K562 (cell line): ENCODE measurements around the gene PRPS1L1. TPM values are rescaled to one million over a fixed set of nuclear protein-coding genes. Genes with fewer than 3 reads are reported as not detected.

ENCODE experiments used
- ATAC-seq: fragments of 200-7000 bp; cut with Tn5 transposase; 3 replicates; pipeline ENCODE4 v1.9.1; 2020; ENCODE audit warnings: moderate library complexity
- BruUV-seq: library from RNA; stranded (reverse); fragments of 400-500 nt; replicated peaks from 2 replicates; lab custom pipeline; 2021; lab: Mats Ljungman, UMichigan
- CTCF ChIA-PET: fragments of 300-600 bp; formaldehyde crosslinking; extraction: SDS; loops from one replicate; lab custom pipeline; 2021; ENCODE audit warnings: low intra/inter-chr PET ratio; lab: Yijun Ruan, JAX
- POLR2A ChIA-PET: fragments of 300-600, 350-650 bp; sonication (Branson Sonifier 250); formaldehyde crosslinking; extraction: SDS; loops from one replicate; lab custom pipeline; 2021; ENCODE audit warnings: antibody characterized with exemption, inconsistent platforms; lab: Yijun Ruan, JAX
- DNase-seq, 4 experiments: peaks; one replicate each; pipeline versions ENCODE4 v3.0.0 to v3.0.0-alpha.2; 2011 to 2018; ENCODE audit warnings: low spot score in 3 of 4, mixed read lengths in 3 of 4; ENCODE audit errors: extremely low read depth in 1 of 4
- FAIRE-seq: peaks from 2 replicates; lab custom pipeline; 2011; peaks lifted over from hg19 to GRCh38; lab: Jason Lieb, UNC
- H2AFZ ChIP-seq: 2 replicates; pipeline ENCODE4 v1.6.0; 2011; ENCODE audit warnings: low read depth, low read length, control low read depth, inconsistent platforms
- H3K27ac ChIP-seq: fragments of 200-600 bp; 3 replicates; pipeline ENCODE4 v1.8.0; 2011; ENCODE audit warnings: low read depth, mild to moderate bottlenecking, control low read depth, inconsistent platforms, low read length, moderate library complexity, mixed read lengths; ENCODE audit errors: extremely low read depth
- H3K27me3 ChIP-seq, 2 experiments: fragments of 300-600 bp in 1 of 2; 2 replicates in 1 of 2; 3 replicates in 1 of 2; pipeline versions ENCODE4 v1.6.0 to v1.8.0; 2011; ENCODE audit warnings: inconsistent platforms in 2 of 2, low read length in 2 of 2, mild to moderate bottlenecking in 1 of 2, mixed read lengths in 1 of 2, moderate library complexity in 1 of 2; ENCODE audit not compliant: control insufficient read depth in 2 of 2, insufficient read depth in 2 of 2
- H3K36me3 ChIP-seq: fragments of 300-600 bp; 3 replicates; pipeline ENCODE4 v1.8.0; 2011; ENCODE audit warnings: mild to moderate bottlenecking, low read length, inconsistent platforms; ENCODE audit not compliant: control insufficient read depth, insufficient read depth
- H3K4me1 ChIP-seq, 2 experiments: fragments of 200-600 bp in 1 of 2; replicated peaks in 1 of 2; 2 replicates in 1 of 2; 3 replicates in 1 of 2; pipeline versions ENCODE4 v1.5.1 to v1.8.0; 2011; ENCODE audit warnings: inconsistent platforms in 2 of 2, low read length in 2 of 2, mild to moderate bottlenecking in 1 of 2, mixed read lengths in 1 of 2, moderate library complexity in 1 of 2; ENCODE audit not compliant: control insufficient read depth in 2 of 2, insufficient read depth in 2 of 2
- H3K4me2 ChIP-seq: 2 replicates; pipeline ENCODE4 v1.6.1; 2011; ENCODE audit warnings: low read length, control low read depth, inconsistent platforms, mixed read lengths; ENCODE audit not compliant: insufficient read depth
- H3K4me3 ChIP-seq: fragments of 200-600 bp; sonication (generic), shearing (Covaris generic); 2 replicates; pipeline ENCODE4 v1.5.1; 2016; ENCODE audit warnings: control low read depth, inconsistent platforms
- H3K79me2 ChIP-seq: fragments of 200-600 bp; 3 replicates; pipeline ENCODE4 v1.8.0; 2011; ENCODE audit warnings: low read length, inconsistent platforms; ENCODE audit not compliant: control insufficient read depth, insufficient read depth
- H3K9ac ChIP-seq, 2 experiments: 2 replicates each; pipeline versions ENCODE4 v1.6.0 to v1.6.1; 2011; ENCODE audit warnings: low read depth in 2 of 2, low read length in 2 of 2, control low read depth in 1 of 2, inconsistent platforms in 1 of 2, mild to moderate bottlenecking in 1 of 2, mixed read lengths in 1 of 2; ENCODE audit not compliant: insufficient read depth in 1 of 2
- H3K9me1 ChIP-seq: one replicate; pipeline ENCODE4 v1.6.0; 2011; ENCODE audit warnings: inconsistent platforms, mild to moderate bottlenecking, low read length, moderate library complexity; ENCODE audit not compliant: control insufficient read depth, insufficient read depth
- H3K9me3 ChIP-seq: replicated peaks from 2 replicates; pipeline ENCODE4 v1.5.1; 2011; ENCODE audit warnings: low read depth, low read length, inconsistent platforms; ENCODE audit not compliant: control insufficient read depth, insufficient read depth
- H4K20me1 ChIP-seq: replicated peaks from 2 replicates; pipeline ENCODE4 v1.6.1; 2011; ENCODE audit warnings: low read length, inconsistent platforms, mixed read lengths; ENCODE audit not compliant: control insufficient read depth, insufficient read depth
- ARHGAP35 ChIP-seq: fragments of 450-650 bp; IDR thresholded peaks from 2 replicates; pipeline ENCODE4 v1.6.1; 2018; ENCODE audit not compliant: partially characterized antibody
- HNRNPH1 ChIP-seq: fragments of 200-400 bp; formaldehyde crosslinking; optimal IDR thresholded peaks from 2 replicates; pipeline ENCODE3; 2017; ENCODE audit warnings: low read depth, mild to moderate bottlenecking, low read length, moderate library complexity
- TCF7L2 ChIP-seq: fragments of 150-350 bp; IDR thresholded peaks from 2 replicates; pipeline ENCODE4 v1.6.1; 2016; ENCODE audit warnings: low read depth, mild to moderate bottlenecking, low read length, moderate library complexity
- TOE1 ChIP-seq, 2 experiments: fragments of 450-650 bp in 1 of 2; sonication (generic) in 1 of 2; formaldehyde crosslinking in 1 of 2; IDR thresholded peaks; 2 replicates each; pipeline versions ENCODE4 v1.7.1 to v1.8.0; 2016 to 2022; ENCODE audit warnings: borderline replicate concordance in 2 of 2, mild to moderate bottlenecking in 2 of 2, antibody characterized with exemption in 1 of 2, inconsistent platforms in 1 of 2, low read depth in 1 of 2, missing genetic modification reagents in 1 of 2, moderate library complexity in 1 of 2
- ZNF583 ChIP-seq: fragments of 250-450 bp; sonication (Bioruptor Pico); IDR thresholded peaks from 2 replicates; pipeline ENCODE4 v1.4.0; 2020
- in situ Hi-C: fragments of 300-500 bp; cut with MboI; formaldehyde crosslinking; loops from 4 replicates; pipeline ENCODE4 v1.15.0; 2018; ENCODE audit warnings: inconsistent platforms, mixed read lengths
- intact Hi-C: fragments of 100-400 bp; cut with micrococcal nuclease; formaldehyde crosslinking; loops from 2 replicates; pipeline ENCODE4 v1.14.2; 2022
- polyA plus RNA-seq, 8 experiments: library from polyadenylated mRNA; depleted of rRNA in 4 of 8; stranded (reverse) in 5 of 8; unstranded in 3 of 8; fragments of >200 nt; fragmentation: Nextera tagmentation in 2 of 8; fragmentation: Illumina TruSeq in 1 of 8; extraction: Ambion mirVana in 2 of 8; extraction: Trizol in 1 of 8; gene quantifications; 2 replicates each; pipeline versions ENCODE4 v1.2.1 to v1.2.3, GENCODE V29; 2011 to 2014; ENCODE audit warnings: inconsistent platforms in 1 of 8, missing spikeins in 1 of 8
- total RNA-seq, 7 experiments: library from RNA; depleted of rRNA in 6 of 7; stranded (reverse); fragments of >200 nt in 6 of 7; fragmentation: Illumina TruSeq in 2 of 7; extraction: Trizol in 2 of 7; gene quantifications; 2 replicates each; pipeline versions ENCODE4 v1.2.1 to v1.2.3, GENCODE V29; 2011 to 2021; ENCODE audit warnings: low replicate concordance in 1 of 7
- TF ChIP-seq, protein P1 (sequence below): fragments of 450-650 bp; formaldehyde crosslinking; IDR thresholded peaks from 2 replicates; pipeline ENCODE4 v1.4.0; 2020; ENCODE audit warnings: mild to moderate bottlenecking, moderate library complexity
- TF ChIP-seq, protein P2 (sequence below): fragments of 450-650 bp; formaldehyde crosslinking; IDR thresholded peaks from 2 replicates; pipeline ENCODE4 v1.4.0; 2020; ENCODE audit warnings: mild to moderate bottlenecking, moderate library complexity
- TF ChIP-seq, protein P3 (sequence below): fragments of 450-650 bp; IDR thresholded peaks from 2 replicates; pipeline ENCODE4 v1.6.1; 2018; ENCODE audit not compliant: partially characterized antibody

The PRPS1L1 gene
- total and polyA plus RNA-seq, 9 of the 15 experiments (the other 6 are each of a cell fraction or from before 2014, with no cell fraction given), result 0.07 to 0.10 (median 0.08) TPM; not detected in 6

DNA sequence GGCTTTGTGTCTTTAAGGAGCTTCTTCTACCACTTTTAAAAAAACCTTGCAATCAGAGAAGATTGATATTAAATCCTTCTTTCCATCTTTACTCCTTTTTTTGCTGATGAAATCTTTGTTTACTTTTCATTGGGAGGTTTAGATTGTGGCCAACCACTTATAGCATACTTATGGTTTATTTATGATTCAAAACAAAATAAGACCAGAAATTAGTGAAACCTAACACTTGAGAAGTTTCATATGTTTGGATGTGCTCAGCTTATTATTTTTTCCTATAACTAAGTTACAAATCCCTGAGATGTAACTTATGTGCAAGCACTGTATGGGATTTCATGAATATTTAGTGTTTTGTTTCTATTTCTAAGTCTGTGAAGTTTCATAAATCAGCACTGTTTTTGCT is 13.5 kb upstream of the PRPS1L1 start:
- POLR2A ChIA-PET, result no interaction called here
- Histone ChIP-seq H3K9ac (no peak overlapping the region), H3K4me3 (no peak overlapping the region), H3K79me2 (no peaks in the 10 kb centered on the region), H3K36me3 (no peaks in the 10 kb centered on the region), H3K9me3 (no peaks in the 10 kb centered on the region), H4K20me1 (no peaks in the 10 kb centered on the region), H3K27me3 (no peaks in the 10 kb centered on the region), H3K9me1 (no peaks in the 10 kb centered on the region), H3K4me1 (no peaks in the 10 kb centered on the region; a peak in 1 of 5 replicates), H3K4me2 (no peak overlapping the region), H2AFZ (no peak overlapping the region), H3K27ac (no peak overlapping the region)
- CTCF ChIA-PET, result no interaction called here
- intact Hi-C loops (no loop called here), in situ Hi-C loops (no loop called here)
- FAIRE-seq, result no peak
- TF ChIP-seq HNRNPH1, result no peak
- TF ChIP-seq, protein P1, sequence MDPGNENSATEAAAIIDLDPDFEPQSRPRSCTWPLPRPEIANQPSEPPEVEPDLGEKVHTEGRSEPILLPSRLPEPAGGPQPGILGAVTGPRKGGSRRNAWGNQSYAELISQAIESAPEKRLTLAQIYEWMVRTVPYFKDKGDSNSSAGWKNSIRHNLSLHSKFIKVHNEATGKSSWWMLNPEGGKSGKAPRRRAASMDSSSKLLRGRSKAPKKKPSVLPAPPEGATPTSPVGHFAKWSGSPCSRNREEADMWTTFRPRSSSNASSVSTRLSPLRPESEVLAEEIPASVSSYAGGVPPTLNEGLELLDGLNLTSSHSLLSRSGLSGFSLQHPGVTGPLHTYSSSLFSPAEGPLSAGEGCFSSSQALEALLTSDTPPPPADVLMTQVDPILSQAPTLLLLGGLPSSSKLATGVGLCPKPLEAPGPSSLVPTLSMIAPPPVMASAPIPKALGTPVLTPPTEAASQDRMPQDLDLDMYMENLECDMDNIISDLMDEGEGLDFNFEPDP, result no peak
- TF ChIP-seq, protein P2, sequence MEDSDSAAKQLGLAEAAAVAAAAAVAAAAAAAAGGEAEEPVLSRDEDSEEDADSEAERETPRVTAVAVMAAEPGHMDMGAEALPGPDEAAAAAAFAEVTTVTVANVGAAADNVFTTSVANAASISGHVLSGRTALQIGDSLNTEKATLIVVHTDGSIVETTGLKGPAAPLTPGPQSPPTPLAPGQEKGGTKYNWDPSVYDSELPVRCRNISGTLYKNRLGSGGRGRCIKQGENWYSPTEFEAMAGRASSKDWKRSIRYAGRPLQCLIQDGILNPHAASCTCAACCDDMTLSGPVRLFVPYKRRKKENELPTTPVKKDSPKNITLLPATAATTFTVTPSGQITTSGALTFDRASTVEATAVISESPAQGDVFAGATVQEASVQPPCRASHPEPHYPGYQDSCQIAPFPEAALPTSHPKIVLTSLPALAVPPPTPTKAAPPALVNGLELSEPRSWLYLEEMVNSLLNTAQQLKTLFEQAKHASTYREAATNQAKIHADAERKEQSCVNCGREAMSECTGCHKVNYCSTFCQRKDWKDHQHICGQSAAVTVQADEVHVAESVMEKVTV (CRISPR knock-in tag), result no peak
- TF ChIP-seq ZNF583 (CRISPR knock-in tag), result no peak
- TF ChIP-seq TCF7L2, result no peak
- no peak for TF ChIP-seq ARHGAP35
- no peak for TF ChIP-seq TOE1 (IDR thresholded peaks at IDR 0.05; ENCODE audit: borderline replicate concordance)
- TF ChIP-seq TOE1 (CRISPR knock-in tag; IDR thresholded peaks at IDR 0.05; ENCODE audit: borderline replicate concordance, low read depth), result no peak
- TF ChIP-seq, protein P3, sequence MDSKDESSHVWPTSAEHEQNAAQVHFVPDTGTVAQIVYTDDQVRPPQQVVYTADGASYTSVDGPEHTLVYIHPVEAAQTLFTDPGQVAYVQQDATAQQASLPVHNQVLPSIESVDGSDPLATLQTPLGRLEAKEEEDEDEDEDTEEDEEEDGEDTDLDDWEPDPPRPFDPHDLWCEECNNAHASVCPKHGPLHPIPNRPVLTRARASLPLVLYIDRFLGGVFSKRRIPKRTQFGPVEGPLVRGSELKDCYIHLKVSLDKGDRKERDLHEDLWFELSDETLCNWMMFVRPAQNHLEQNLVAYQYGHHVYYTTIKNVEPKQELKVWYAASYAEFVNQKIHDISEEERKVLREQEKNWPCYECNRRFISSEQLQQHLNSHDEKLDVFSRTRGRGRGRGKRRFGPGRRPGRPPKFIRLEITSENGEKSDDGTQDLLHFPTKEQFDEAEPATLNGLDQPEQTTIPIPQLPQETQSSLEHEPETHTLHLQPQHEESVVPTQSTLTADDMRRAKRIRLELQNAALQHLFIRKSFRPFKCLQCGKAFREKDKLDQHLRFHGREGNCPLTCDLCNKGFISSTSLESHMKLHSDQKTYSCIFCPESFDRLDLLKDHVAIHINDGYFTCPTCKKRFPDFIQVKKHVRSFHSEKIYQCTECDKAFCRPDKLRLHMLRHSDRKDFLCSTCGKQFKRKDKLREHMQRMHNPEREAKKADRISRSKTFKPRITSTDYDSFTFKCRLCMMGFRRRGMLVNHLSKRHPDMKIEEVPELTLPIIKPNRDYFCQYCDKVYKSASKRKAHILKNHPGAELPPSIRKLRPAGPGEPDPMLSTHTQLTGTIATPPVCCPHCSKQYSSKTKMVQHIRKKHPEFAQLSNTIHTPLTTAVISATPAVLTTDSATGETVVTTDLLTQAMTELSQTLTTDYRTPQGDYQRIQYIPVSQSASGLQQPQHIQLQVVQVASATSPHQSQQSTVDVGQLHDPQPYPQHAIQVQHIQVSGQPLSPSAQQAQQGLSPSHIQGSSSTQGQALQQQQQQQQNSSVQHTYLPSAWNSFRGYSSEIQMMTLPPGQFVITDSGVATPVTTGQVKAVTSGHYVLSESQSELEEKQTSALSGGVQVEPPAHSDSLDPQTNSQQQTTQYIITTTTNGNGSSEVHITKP, result no peak
- DNase-seq, result no peak
- no TSS peak for BruUV-seq
- no peak for ATAC-seq
